Left ventricle myocardium inferior (tissue), 1 donor: Measurements from ENCODE around the gene AAMP. TPM values are rescaled to one million over a fixed set of nuclear protein-coding genes. Genes with fewer than 3 reads are reported as not detected.
A peak's percentile ranks its signal among the peaks of the same experiment; 100 is the strongest.

ENCODE experiments used
- DNase-seq: peaks from one replicate; pipeline ENCODE4 v3.0.0-alpha.2; 2020
- H3K27ac ChIP-seq: fragments of 200-600 bp; replicated peaks from 2 replicates; pipeline ENCODE4 v1.8.0; 2021
- H3K27me3 ChIP-seq: fragments of 200-600 bp; 2 replicates; pipeline ENCODE4 v1.8.0; 2021; ENCODE audit warnings: low read depth
- H3K36me3 ChIP-seq: fragments of 200-600 bp; 2 replicates; pipeline ENCODE4 v1.8.0; 2021
- H3K4me1 ChIP-seq: fragments of 200-600 bp; 2 replicates; pipeline ENCODE4 v1.8.0; 2021
- H3K4me3 ChIP-seq: fragments of 200-600 bp; 2 replicates; pipeline ENCODE4 v1.8.0; 2021; ENCODE audit warnings: mild to moderate bottlenecking, moderate library complexity
- H3K9me3 ChIP-seq: fragments of 200-600 bp; replicated peaks from 2 replicates; pipeline ENCODE4 v1.8.0; 2021
- CTCF ChIP-seq: fragments of 200-600 bp; IDR thresholded peaks from 2 replicates; pipeline ENCODE4 v1.8.0; 2021; ENCODE audit warnings: antibody characterized with exemption, mild to moderate bottlenecking, borderline replicate concordance
- intact Hi-C: fragments of 100-400 bp; cut with micrococcal nuclease; formaldehyde crosslinking; loops from one replicate; pipeline ENCODE4 v1.11.0; 2022
- total RNA-seq: library from RNA; stranded (reverse); fragmentation: NEBNext Ultra II Directional; extraction: Animal tissue kit (Norgen Biotek cat#: 25700); gene quantifications from one replicate; pipeline ENCODE4 v1.2.1, GENCODE V29; 2021
- donor health status: DM: no; HTN: yes; CAD: no; lungs with severe emphysema.

Gene AAMP
- total RNA-seq, 1 donor from 2014 or later, result 50.5 TPM

DNA sequence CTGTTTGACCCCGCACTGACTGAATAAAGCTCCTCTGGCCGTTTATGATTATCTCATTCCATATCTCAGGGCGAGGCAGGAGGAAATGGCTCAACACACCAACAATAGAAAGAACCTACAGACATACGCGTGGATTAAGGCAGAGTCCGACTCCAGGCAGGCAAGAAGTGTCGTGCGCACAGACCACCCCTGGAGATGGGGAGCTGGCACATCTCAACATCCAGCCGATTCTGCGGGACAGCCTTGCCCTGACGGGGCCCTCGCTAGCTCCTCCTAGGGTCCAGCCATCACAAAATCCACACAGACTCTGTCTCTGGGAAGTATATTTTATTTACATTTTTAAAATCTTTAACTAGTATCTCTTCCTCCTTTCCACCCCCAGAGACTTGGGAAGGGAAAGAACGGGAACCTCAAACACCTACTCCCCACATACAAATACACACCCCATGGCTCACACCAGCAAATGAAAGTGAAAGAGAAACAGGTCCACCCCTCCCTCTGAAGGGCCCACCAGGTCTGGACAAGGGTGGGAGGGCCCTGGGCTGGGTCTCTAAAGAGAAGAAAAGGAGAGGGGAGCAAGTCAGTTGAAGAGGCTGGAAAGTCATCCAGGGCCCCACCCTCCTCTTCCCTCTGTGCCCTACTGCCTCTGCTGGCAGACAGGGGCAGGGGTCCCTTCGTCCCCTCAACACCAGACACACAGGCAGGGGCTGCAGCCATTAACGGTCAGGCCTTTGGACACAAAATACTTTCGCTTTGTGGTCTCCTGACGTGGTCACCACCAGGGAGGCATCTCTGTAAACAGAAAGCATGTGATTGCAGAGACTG, 5.9 kb downstream of the AAMP start:
- DNase-seq, result no peak
- Histone ChIP-seq H3K4me3 (no peak overlapping the region), H3K27me3 (no peaks in the 10 kb centered on the region), H3K36me3 (peaks cover 55% of the 10 kb centered on the region), H3K9me3 (no peaks in the 10 kb centered on the region), H3K4me1 (peaks cover 72% of the 10 kb centered on the region), H3K27ac (peak overlapping the region; percentile 27)
- intact Hi-C loops, result no loop called here
- no peak for TF ChIP-seq CTCF

DNA sequence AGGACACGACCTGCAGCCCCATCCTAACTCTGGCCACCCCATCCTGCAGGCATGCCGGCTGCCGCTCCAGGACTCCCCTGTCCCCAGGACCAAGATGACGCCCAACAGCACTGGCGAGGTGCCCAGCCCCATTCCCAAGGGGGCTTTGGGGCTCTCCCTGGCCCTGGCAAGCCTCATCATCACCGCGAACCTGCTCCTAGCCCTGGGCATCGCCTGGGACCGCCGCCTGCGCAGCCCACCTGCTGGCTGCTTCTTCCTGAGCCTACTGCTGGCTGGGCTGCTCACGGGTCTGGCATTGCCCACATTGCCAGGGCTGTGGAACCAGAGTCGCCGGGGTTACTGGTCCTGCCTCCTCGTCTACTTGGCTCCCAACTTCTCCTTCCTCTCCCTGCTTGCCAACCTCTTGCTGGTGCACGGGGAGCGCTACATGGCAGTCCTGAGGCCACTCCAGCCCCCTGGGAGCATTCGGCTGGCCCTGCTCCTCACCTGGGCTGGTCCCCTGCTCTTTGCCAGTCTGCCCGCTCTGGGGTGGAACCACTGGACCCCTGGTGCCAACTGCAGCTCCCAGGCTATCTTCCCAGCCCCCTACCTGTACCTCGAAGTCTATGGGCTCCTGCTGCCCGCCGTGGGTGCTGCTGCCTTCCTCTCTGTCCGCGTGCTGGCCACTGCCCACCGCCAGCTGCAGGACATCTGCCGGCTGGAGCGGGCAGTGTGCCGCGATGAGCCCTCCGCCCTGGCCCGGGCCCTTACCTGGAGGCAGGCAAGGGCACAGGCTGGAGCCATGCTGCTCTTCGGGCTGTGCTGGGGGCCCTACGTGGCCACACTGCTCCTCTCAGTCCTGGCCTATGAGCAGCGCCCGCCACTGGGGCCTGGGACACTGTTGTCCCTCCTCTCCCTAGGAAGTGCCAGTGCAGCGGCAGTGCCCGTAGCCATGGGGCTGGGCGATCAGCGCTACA, 7.0 kb downstream of the AAMP start:
- intact Hi-C loops, result no loop called here
- no peak for TF ChIP-seq CTCF
- Histone ChIP-seq H3K27ac (peak overlapping the region; percentile 88), H3K9me3 (no peaks in the 10 kb centered on the region), H3K36me3 (peaks cover 51% of the 10 kb centered on the region), H3K4me1 (peaks cover 72% of the 10 kb centered on the region), H3K27me3 (no peaks in the 10 kb centered on the region), H3K4me3 (no peak overlapping the region)
- no peak for DNase-seq

DNA sequence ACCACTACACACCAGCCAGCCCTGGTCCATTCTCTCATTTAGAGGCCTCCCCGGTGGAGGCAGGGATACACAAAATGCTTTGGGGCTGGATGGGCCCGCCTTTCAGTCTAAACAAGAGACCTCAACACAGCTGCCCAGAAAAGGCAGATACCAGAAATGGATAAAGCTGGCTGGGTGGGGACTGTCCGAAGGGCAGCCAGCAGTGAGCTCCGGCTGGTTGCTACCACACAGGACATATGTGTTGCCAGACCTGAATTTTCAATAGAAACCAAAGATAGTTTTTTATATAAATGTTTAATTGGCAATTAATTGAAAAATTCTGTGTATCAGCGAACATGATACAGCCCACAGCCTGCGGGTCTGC, 7.7 kb downstream of the AAMP start:
- Histone ChIP-seq H3K4me1 (peaks cover 75% of the 10 kb centered on the region), H3K27ac (peak overlapping the region; percentile 88), H3K9me3 (no peaks in the 10 kb centered on the region), H3K36me3 (peaks cover 45% of the 10 kb centered on the region), H3K4me3 (no peak overlapping the region), H3K27me3 (no peaks in the 10 kb centered on the region)
- TF ChIP-seq CTCF, result no peak
- DNase-seq, result no peak
- intact Hi-C loops, result no loop called here

DNA sequence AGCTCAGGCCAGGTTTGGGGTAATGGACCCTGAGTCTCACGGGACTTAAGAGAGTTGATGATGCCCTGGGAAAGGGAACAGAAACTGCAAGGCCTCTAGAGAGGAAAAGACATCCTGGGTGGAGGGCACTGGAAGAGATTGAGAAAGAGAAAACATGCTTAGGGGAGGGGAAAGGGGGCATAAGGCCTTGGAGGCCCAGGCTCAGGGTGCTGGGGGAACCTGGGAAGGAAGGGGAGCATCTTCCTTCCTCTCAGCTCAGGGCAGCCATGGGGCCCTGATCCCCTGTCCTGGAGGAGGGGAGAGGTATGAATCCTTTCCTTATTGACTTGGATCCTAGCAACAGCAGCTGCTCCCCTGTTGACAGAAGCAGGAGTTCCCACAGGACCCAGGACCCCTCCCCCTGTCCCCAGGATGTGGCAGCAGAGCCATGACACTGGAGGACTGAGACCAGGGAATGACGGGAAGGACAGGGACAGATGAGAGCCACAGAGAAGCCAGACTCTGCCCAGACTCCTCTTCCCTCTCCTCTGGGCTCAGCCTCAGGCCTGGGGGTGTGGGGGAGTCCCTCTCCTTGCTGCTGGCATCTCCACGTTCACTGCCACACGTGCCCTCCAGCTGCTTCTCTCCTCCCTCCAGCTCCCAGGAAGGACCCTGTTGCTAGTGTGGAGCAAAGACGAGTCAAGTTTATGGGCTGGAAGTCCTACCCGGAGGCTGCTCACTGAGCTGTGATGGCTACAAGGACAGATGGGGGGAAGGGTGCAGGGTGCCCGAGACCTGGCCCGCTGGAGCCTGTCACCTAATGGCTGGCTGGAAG, 8.3 kb downstream of the AAMP start:
- peaks cover 78% of the 10 kb centered on the region for H3K4me1 ChIP-seq
- intact Hi-C loops, result no loop called here
- TF ChIP-seq CTCF, result no peak

DNA sequence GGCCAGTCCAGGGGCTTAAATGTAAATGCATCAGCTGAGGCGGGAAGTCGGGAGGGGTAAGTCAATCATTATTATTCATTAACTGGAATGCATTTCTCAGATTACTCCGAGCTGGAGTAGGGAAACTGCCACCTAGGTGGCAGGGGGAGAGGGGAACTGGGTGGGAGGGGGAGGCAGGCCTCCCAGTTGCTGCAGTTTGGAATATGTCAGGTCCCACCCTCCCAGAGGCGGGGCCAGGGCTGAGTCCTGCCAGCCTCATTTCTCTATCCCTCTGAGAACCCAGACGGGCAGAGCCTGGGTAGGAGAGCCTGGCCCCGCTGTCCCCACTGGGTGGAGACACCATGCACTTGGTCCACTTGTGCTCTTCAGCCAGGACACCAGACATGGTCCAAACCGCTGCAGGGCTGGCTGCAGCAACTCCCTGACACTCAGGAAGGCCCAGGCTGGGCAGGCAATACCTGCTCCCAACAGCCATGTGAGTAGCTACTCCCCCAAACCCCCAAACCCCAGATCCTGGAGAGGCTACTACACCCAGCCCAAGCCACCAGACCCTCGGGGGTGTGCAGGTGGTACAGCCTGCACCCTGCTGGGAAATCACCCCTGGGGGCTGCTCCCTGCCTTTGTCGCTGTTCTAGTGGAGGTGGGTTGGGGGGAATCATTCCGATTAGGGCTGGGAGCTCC, 9.1 kb downstream of the AAMP start, which contains the start of gene GPBAR1:
TSS of gene GPBAR1 (plus strand) at position 274 of the 681 bp plus-strand sequence. CDS start 1,710 bp downstream, outside the sequence.
- peak; percentile 61 for DNase-seq
- intact Hi-C loops, result no loop called here
- no peak for TF ChIP-seq CTCF
- H3K36me3 ChIP-seq, result peaks cover 31% of the 10 kb centered on the region
- peak within 1 kb of the TSS; percentile 88 for H3K27ac ChIP-seq
- H3K27me3 ChIP-seq, result no peaks in the 10 kb centered on the region
- no peaks in the 10 kb centered on the region for H3K9me3 ChIP-seq
- peak within 1 kb of the TSS; percentile 47 for H3K4me3 ChIP-seq
- H3K4me1 ChIP-seq, result peaks cover 78% of the 10 kb centered on the region

More for the DNA sequence above, 8.3 kb downstream of the AAMP start:
- peak overlapping the region; percentile 88 for H3K27ac ChIP-seq
- peaks cover 39% of the 10 kb centered on the region for H3K36me3 ChIP-seq
- H3K27me3 ChIP-seq, result no peaks in the 10 kb centered on the region
- no peaks in the 10 kb centered on the region for H3K9me3 ChIP-seq
- no peak for DNase-seq
- peak overlapping the region; percentile 32 for H3K4me3 ChIP-seq
